HG03469 (cell line): Measurements from ENCODE around the gene OR2L5.

ENCODE experiments used
- ATAC-seq: cut with Tn5 transposase; IDR thresholded peaks from one replicate; pipeline ENCODE4 v1.9.1; 2021; ENCODE audit warnings: mild to moderate bottlenecking, moderate library complexity, moderate number of reproducible peaks; ENCODE audit not compliant: unreplicated experiment

Gene OR2L5, protein sequence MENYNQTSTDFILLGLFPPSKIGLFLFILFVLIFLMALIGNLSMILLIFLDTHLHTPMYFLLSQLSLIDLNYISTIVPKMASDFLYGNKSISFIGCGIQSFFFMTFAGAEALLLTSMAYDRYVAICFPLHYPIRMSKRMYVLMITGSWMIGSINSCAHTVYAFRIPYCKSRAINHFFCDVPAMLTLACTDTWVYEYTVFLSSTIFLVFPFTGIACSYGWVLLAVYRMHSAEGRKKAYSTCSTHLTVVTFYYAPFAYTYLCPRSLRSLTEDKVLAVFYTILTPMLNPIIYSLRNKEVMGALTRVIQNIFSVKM

GRCh38 chr1:248013229-248013710 is at the start of gene OR2L5:
TSS of gene OR2L5 (plus strand) at chr1:248013660. CDS start at chr1:248021948, 8,288 bp downstream.
- no peak for ATAC-seq

GRCh38 chr1:247964933-247965332 is 48.5 kb upstream of the OR2L5 start, which contains the start of gene OR2AK2:
TSS of gene OR2AK2 (plus strand) at chr1:247965233. CDS start at chr1:247965377, 144 bp downstream.
- no peak for ATAC-seq

- peak; percentile 82 for ATAC-seq
Observed at GRCh38 chr1:247966532-247967204, 46.8 kb upstream of the OR2L5 start.

DNA sequence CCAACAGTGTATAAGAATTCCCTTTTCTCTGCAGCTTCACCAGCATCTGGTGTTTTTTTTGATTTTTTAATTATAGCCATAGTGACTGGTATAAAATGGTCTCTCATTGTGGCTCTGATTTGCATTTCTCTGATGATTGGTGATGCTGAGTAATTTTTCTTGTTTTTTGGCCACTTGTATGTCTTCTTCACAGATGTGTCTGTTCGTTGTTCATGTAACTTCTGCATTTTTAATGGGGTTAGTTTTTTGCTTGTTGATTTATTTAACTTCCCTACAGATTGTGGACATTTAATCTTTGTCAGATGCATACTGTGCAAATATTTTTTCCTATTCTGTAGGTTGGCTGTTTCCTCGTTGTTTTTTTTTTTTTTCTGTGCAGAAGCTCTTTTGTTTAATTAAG is 20.5 kb upstream of the OR2L5 start:
- ATAC-seq: no peak

DNA sequence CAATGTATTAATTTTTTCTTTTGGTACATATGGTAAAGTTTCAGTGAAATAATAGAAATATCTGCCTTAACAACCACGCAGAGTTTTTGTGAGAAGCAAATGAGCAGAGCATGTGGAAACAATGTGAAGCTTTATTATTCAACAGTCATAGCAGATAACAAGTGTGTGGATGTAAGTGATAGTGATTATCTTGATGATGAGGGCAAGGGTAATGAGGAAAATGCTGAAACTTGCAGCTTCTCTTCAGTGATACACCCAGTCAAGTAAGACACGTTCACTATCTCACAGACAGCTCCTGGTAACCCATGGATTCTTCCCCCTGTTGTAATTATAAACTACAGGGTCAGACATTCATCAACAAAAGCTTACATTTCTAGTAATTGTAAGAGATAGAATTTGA is 14.6 kb upstream of the OR2L5 start:
- ATAC-seq: no peak

GRCh38 chr1:248000169-248000568 is 13.3 kb upstream of the OR2L5 start:
- no peak for ATAC-seq

GRCh38 chr1:248007778-248008177 is 5.7 kb upstream of the OR2L5 start:
- no peak for ATAC-seq

GRCh38 chr1:248009681-248010080 is 3.8 kb upstream of the OR2L5 start:
- ATAC-seq: no peak

DNA sequence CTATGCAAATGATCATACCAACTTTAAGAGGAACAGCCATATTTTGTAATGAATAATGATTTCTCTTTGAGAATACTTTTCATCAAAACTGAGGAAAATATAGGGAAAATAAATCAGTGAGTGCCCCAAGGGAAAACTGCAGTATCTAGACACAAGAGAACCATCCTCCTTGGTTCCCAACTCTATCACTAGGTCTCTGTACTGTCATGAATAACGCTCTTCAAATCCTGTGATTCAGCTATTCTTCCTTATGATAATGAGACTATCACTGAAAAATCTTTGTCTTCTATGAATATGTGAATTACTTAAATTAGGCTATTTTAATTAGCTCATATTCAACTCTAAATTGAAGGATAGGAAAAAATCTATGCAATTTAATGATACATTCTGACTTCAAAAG is 2.3 kb downstream of the OR2L5 start:
- no peak for ATAC-seq

GRCh38 chr1:248029770-248030169 is 16.3 kb downstream of the OR2L5 start, which contains the start of gene OR2L2:
TSS of gene OR2L2 (plus strand) at chr1:248030070. CDS start at chr1:248038268, 8,198 bp downstream.
- no peak for ATAC-seq

DNA sequence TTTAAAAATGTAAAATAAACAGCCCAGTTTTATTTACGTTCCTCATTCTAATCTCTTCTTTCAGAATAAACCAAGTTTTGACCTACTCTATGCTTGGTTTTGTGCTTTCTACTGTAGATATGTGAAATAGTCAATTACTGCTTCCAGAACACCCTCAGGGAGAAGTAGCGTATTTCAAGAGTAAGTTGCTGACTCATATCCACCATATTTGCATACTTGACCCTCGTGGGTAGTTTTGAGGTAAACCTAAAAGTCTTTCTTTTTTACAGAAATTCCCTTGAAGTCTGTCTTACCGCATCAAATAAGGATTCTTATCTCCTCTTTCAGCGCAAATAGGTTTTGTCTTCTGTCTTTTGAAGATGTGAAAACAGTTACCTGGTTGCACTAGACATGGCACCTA is 31.7 kb downstream of the OR2L5 start:
- no peak for ATAC-seq

GRCh38 chr1:248046536-248046935 is 33.1 kb downstream of the OR2L5 start, which contains the start of gene OR2L3:
TSS of gene OR2L3 (plus strand) at chr1:248046836. CDS start at chr1:248060682, 13,846 bp downstream.
- no peak for ATAC-seq

DNA sequence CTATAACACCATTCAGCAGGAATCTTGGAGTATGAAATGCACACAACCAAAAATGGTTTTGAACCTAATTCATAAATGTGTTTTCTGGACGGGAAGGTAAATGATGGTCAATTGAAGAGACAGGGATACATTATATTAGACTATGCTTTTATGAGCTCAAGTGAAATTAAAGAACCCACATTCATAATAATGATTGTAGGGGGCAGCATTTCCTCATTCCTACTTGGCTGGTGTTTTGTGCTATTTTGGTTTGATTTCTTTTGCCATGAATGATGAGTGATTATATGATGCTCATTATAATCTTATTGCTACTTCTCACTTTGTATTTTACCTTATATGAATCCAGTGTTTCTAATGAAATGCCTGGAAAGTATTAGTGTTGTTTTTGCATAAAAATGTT is 33.5 kb downstream of the OR2L5 start:
- no peak for ATAC-seq

- no peak for ATAC-seq
Observed at GRCh38 chr1:248054671-248055070, 41.2 kb downstream of the OR2L5 start.

- no peak for ATAC-seq
Observed at GRCh38 chr1:248055261-248055660, 41.8 kb downstream of the OR2L5 start.

DNA sequence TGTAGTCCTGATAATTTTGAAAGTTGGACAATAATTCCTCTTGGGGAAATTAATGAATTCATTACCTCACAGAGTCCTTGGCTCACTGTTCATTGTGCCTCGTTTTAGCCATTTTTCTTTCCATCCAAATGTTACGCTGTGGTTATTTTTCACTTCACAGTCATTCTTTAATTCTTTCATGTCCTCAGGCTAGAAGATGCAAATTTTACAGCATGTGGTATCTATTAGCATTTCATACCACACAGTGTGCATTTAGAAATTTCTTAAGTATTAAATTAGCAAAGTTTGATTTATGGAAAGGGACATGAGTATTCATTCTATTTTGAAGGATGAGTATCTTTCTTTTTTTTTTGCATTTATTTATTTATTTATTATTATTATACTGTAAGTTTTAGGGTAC is 51.6 kb downstream of the OR2L5 start:
- no peak for ATAC-seq

DNA sequence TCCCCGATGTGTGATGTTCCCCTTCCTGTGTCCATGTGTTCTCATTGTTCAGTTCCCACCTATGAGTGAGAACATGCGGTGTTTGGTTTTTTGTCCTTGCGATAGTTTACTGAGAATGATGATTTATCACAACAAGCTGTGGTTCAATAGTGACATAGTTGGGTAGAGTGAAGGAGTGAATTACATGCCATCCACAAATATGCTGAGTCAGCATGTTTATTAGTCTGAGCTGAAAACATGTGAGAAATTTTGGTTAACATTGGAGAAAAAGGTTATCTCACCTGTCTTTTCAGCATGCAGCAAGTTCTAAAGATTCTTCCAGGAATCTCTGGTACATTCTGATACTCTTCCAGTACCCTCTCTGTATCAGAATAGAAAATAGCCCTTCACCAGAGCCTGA is 52.1 kb downstream of the OR2L5 start:
- no peak for ATAC-seq
